ENCODE data around the gene PPP2R3A. TPM values are rescaled to one million over a fixed set of nuclear protein-coding genes. Genes with fewer than 3 reads are reported as not detected.
"Not testable (repeated sequence)": the region's sequence is repeated elsewhere in the genome, so short reads cannot be mapped to it uniquely, and the experiment has no call there.

Gene PPP2R3A
- total RNA-seq, 1 donor from 2014 or later = 16.5 TPM

DNA sequence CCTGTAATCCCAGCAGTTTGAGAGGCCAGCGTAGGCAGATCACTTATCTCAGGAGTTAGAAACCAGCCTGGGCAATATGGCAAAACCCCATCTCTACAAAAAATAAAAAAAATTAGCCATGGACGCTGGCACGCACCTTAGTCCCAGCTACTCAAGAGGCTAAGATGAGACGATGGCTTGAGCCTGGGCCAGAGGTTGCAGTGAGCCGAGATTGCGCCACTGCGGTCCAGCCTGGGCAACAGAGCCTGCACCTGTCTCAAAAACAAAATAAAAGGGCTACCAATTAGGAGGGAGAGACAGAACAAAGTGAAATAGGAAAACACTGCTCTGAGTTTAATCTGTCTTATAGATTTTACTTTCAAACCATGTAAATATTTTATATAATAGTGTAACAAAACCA is 196.8 kb downstream of the PPP2R3A start:
- H3K27me3 Mint-ChIP-seq = no peaks in the 10 kb centered on the region
- peaks cover 16% of the 10 kb centered on the region for H3K36me3 Mint-ChIP-seq
- no peak overlapping the region for H3K27ac Mint-ChIP-seq
- no peak for DNase-seq (ENCODE audit: extremely low spot score, unreplicated experiment)
- no peak for TF ChIP-seq CTCF (conservative IDR thresholded peaks at IDR 0.05)
- no peaks in the 10 kb centered on the region for H3K9me3 Mint-ChIP-seq
- H3K4me1 Mint-ChIP-seq (ENCODE audit: unreplicated experiment) = peaks cover 23% of the 10 kb centered on the region
- no peak overlapping the region for H3K4me3 Mint-ChIP-seq

- not testable (repeated sequence) for DNase-seq (ENCODE audit: extremely low spot score, unreplicated experiment); H3K27me3 Mint-ChIP-seq; H3K4me3 Mint-ChIP-seq; H3K9me3 Mint-ChIP-seq; H3K27ac Mint-ChIP-seq
- Mint-ChIP-seq H3K36me3 (peaks cover 17% of the 10 kb centered on the region), H3K4me1 (ENCODE audit: unreplicated experiment) (peaks cover 31% of the 10 kb centered on the region)
These were observed 198.1 kb downstream of the PPP2R3A start for GRCh38 chr3:136163607-136164006.

GRCh38 chr3:136166507-136166906 is 201.0 kb downstream of the PPP2R3A start:
- no peak for TF ChIP-seq CTCF (conservative IDR thresholded peaks at IDR 0.05)
- Mint-ChIP-seq H3K4me3 (no peak overlapping the region), H3K4me1 (ENCODE audit: unreplicated experiment) (peaks cover 35% of the 10 kb centered on the region), H3K27ac (no peak overlapping the region), H3K36me3 (peaks cover 10% of the 10 kb centered on the region), H3K27me3 (no peaks in the 10 kb centered on the region), H3K9me3 (no peaks in the 10 kb centered on the region)
- no peak for DNase-seq (ENCODE audit: extremely low spot score, unreplicated experiment)

DNA sequence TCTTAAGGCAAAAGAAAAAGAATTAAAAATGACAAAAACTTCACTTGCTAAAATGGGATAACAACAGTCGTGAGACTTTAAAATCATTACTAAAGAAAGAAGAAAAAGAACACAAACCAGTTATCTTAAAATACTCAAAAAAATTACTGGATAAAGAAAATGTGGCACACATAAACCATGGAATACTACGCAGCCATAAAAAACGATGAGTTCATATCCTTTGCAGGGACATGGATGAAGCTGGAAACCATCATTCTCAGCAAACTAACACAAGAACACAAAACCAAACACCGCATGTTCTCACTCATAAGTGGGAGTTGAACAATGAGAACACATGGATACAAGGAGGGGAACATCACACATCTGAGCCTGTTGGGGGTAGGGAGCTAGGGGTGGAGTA is 202.7 kb downstream of the PPP2R3A start:
- not testable (repeated sequence) for DNase-seq (ENCODE audit: extremely low spot score, unreplicated experiment); H3K9me3 Mint-ChIP-seq; H3K27ac Mint-ChIP-seq; H3K36me3 Mint-ChIP-seq; H3K4me3 Mint-ChIP-seq; H3K27me3 Mint-ChIP-seq
- H3K4me1 Mint-ChIP-seq (ENCODE audit: unreplicated experiment) = peaks cover 35% of the 10 kb centered on the region

DNA sequence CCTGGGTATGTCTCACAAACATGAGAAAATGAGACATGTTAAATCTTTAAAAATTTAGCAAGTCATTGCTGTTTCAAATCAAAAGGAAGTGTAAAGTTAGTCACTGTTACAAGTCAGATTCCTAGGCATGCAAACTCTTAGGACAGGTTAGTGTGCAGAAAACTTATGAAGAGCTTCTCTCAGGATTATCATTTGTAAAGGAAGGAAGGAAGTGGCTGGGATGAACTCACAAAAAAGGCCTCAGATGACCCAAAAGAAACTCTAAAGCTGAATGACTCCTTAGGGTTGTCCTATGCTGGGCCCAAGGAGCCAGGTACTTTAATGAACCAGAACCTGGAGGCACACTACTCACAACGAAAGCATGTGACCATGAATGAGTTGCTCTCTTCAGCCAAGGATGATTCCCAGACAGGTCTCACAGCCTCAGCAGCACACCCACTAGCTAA is 205.6 kb downstream of the PPP2R3A start:
- Mint-ChIP-seq H3K4me1 (ENCODE audit: unreplicated experiment) (peaks cover 28% of the 10 kb centered on the region), H3K4me3 (no peak overlapping the region), H3K36me3 (peaks cover 9% of the 10 kb centered on the region), H3K9me3 (no peaks in the 10 kb centered on the region), H3K27ac (peak overlapping the region; percentile 30), H3K27me3 (no peaks in the 10 kb centered on the region)
- no peak for DNase-seq (ENCODE audit: extremely low spot score, unreplicated experiment)
- no peak for TF ChIP-seq CTCF (conservative IDR thresholded peaks at IDR 0.05)

DNA sequence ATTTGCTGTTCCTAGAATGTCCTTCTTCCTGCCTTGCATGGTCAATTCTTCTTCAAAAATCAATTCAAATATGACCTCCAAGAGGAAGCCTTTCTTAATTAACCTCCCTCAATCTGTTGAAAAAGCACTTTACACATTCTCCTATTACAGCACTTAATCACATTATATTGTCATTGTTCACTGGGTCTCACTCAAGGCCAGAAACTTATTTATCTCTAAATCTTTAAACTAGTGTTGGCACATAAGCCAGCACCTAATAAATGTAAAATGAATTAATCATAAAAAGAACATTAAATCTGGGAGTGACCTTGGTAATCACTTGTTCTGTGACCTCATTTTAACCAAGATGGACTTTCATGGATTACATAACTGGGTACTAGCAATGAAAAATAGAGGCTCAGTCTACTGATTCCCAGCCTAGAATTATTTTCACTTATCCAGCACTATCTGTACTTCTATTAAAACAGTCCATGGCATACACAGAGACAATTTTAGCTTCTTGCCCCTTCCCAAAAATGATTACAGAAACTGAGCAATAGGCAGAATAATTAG is 208.5 kb downstream of the PPP2R3A start:
- TF ChIP-seq CTCF (conservative IDR thresholded peaks at IDR 0.05) = no peak
- no peak for DNase-seq (ENCODE audit: extremely low spot score, unreplicated experiment)
- Mint-ChIP-seq H3K9me3 (no peaks in the 10 kb centered on the region), H3K4me1 (ENCODE audit: unreplicated experiment) (peaks cover 7% of the 10 kb centered on the region), H3K27ac (no peak overlapping the region), H3K4me3 (no peak overlapping the region), H3K36me3 (no peaks in the 10 kb centered on the region), H3K27me3 (no peaks in the 10 kb centered on the region)

GRCh38 chr3:136177876-136178275 is 212.3 kb downstream of the PPP2R3A start:
- DNase-seq (ENCODE audit: extremely low spot score, unreplicated experiment) = no peak
- Mint-ChIP-seq H3K9me3 (no peaks in the 10 kb centered on the region), H3K36me3 (no peaks in the 10 kb centered on the region), H3K4me1 (ENCODE audit: unreplicated experiment) (peaks cover 19% of the 10 kb centered on the region), H3K4me3 (no peak overlapping the region), H3K27me3 (no peaks in the 10 kb centered on the region), H3K27ac (no peak overlapping the region)
- TF ChIP-seq CTCF (conservative IDR thresholded peaks at IDR 0.05) = no peak

All from type B pancreatic cell (in vitro differentiated cells).